K562 (cell line): ENCODE results near the gene ZNF138. TPM values are rescaled to one million over a fixed set of nuclear protein-coding genes. Genes with fewer than 3 reads are reported as not detected.

Experiments used
- ARID1B ChIP-seq: fragments of 450-650 bp; IDR thresholded peaks from 2 replicates; pipeline ENCODE4 v1.6.1; 2016; ENCODE audit warnings: antibody characterized with exemption, mild to moderate bottlenecking, inconsistent platforms
- ATF3 ChIP-seq, 2 experiments: fragments of 450-650 bp in 1 of 2; sonication (generic) in 1 of 2; formaldehyde crosslinking in 1 of 2; IDR thresholded peaks in 1 of 2; conservative IDR thresholded peaks in 1 of 2; 2 replicates each; pipeline versions ENCODE4 v1.6.1 to v1.8.1; 2016 to 2023; ENCODE audit warnings: mild to moderate bottlenecking in 2 of 2, moderate library complexity in 2 of 2, inconsistent platforms in 1 of 2, missing genetic modification reagents in 1 of 2
- GATA2 ChIP-seq: sonication (generic); formaldehyde crosslinking; IDR thresholded peaks from 2 replicates; pipeline ENCODE4 v1.4.0; 2020; ENCODE audit warnings: mild to moderate bottlenecking, missing genetic modification reagents
- JUN ChIP-seq, 2 experiments: sonication (generic) in 1 of 2; formaldehyde crosslinking in 1 of 2; IDR thresholded peaks; 2 replicates each; pipeline versions ENCODE4 v1.6.1 to v1.8.0; 2012 to 2022; ENCODE audit warnings: borderline replicate concordance in 2 of 2, mild to moderate bottlenecking in 2 of 2, improper control_type of control experiment in 1 of 2, low read depth in 1 of 2, low read length in 1 of 2, missing genetic modification reagents in 1 of 2
- PRDM10 ChIP-seq: fragments of 450-650 bp; IDR thresholded peaks from 2 replicates; pipeline ENCODE4 v1.6.1; 2018; ENCODE audit not compliant: partially characterized antibody
- SOX6 ChIP-seq: fragments of 450-650 bp; IDR thresholded peaks from 2 replicates; pipeline ENCODE4 v1.6.1; 2014; ENCODE audit warnings: mild to moderate bottlenecking
- TAL1 ChIP-seq: fragments of 450-650 bp; IDR thresholded peaks from 2 replicates; pipeline ENCODE4 v1.6.1; 2016; ENCODE audit warnings: mild to moderate bottlenecking
- VEZF1 ChIP-seq: fragments of 200-800 bp; sonication (Bioruptor generic); IDR thresholded peaks from 2 replicates; pipeline ENCODE4 v1.6.1; 2017; ENCODE audit warnings: missing genetic modification characterization, missing compliant biosample characterization
- ZNF318 ChIP-seq, 2 experiments: fragments of 450-650 bp; IDR thresholded peaks; 2 replicates each; pipeline ENCODE4 v1.6.1; 2016; ENCODE audit warnings: mild to moderate bottlenecking in 2 of 2, borderline replicate concordance in 1 of 2, low read depth in 1 of 2, moderate library complexity in 1 of 2
- polyA plus RNA-seq, 8 experiments: library from polyadenylated mRNA; depleted of rRNA in 4 of 8; stranded (reverse) in 5 of 8; unstranded in 3 of 8; fragments of >200 nt; fragmentation: Nextera tagmentation in 2 of 8; fragmentation: Illumina TruSeq in 1 of 8; extraction: Ambion mirVana in 2 of 8; extraction: Trizol in 1 of 8; gene quantifications; 2 replicates each; pipeline versions ENCODE4 v1.2.1 to v1.2.3, GENCODE V29; 2011 to 2014; ENCODE audit warnings: inconsistent platforms in 1 of 8, missing spikeins in 1 of 8
- total RNA-seq, 7 experiments: library from RNA; depleted of rRNA in 6 of 7; stranded (reverse); fragments of >200 nt in 6 of 7; fragmentation: Illumina TruSeq in 2 of 7; extraction: Trizol in 2 of 7; gene quantifications; 2 replicates each; pipeline versions ENCODE4 v1.2.1 to v1.2.3, GENCODE V29; 2011 to 2021; ENCODE audit warnings: low replicate concordance in 1 of 7
- TF ChIP-seq, protein P1 (sequence below): fragments of 450-650 bp; formaldehyde crosslinking; IDR thresholded peaks from 2 replicates; pipeline ENCODE4 v1.4.0; 2020; ENCODE audit warnings: mild to moderate bottlenecking, moderate library complexity

ZNF138 gene
- total and polyA plus RNA-seq, 9 of the 15 experiments (the other 6 are each of a cell fraction or from before 2014, with no cell fraction given), result 14.6 to 34.9 (median 22.6) TPM

DNA sequence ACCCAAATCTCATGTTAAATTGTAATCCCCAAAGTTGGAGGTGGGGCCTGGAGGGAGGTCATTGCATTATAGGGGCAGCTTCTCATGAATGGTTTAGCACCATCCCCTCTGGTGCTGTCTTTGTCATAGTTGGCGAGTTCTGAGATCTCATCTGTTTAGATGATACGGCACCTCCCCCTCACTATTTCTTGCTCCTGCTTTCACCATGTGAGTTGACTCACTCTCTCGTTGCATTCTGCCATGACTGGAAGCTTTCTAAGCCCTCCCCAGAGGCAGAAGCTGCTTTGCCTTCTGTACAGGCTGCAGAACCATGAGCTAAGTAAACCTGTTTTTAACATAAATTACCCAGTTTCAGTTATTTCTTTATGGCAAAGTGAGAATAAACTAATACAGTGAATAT lies 18.9 kb upstream of the ZNF138 start (continued):
- TF ChIP-seq ZNF318 (IDR thresholded peaks at IDR 0.05; ENCODE audit: borderline replicate concordance in 1 of 2, low read depth in 1 of 2) (no peak), SOX6 (peak; percentile 37; the same call in 1 of the 2 replicates), TAL1 (peak; percentile 6; the same call in 1 of the 2 replicates), VEZF1 (no peak), JUN (IDR thresholded peaks at IDR 0.05; ENCODE audit: borderline replicate concordance, low read depth, low read length) (peak; percentile 73), JUN (CRISPR knock-in tag; IDR thresholded peaks at IDR 0.05; ENCODE audit: borderline replicate concordance) (no peak), PRDM10 (peak; percentile 38), ATF3 (IDR thresholded peaks at IDR 0.05) (peak; percentile 85), ATF3 (CRISPR knock-in tag; conservative IDR thresholded peaks at IDR 0.05) (no peak), GATA2 (no peak), ARID1B (peak; percentile 55)
- TF ChIP-seq, protein P1, sequence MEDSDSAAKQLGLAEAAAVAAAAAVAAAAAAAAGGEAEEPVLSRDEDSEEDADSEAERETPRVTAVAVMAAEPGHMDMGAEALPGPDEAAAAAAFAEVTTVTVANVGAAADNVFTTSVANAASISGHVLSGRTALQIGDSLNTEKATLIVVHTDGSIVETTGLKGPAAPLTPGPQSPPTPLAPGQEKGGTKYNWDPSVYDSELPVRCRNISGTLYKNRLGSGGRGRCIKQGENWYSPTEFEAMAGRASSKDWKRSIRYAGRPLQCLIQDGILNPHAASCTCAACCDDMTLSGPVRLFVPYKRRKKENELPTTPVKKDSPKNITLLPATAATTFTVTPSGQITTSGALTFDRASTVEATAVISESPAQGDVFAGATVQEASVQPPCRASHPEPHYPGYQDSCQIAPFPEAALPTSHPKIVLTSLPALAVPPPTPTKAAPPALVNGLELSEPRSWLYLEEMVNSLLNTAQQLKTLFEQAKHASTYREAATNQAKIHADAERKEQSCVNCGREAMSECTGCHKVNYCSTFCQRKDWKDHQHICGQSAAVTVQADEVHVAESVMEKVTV (CRISPR knock-in tag), result no peak
